Measurements from ENCODE around the gene PDCD11. TPM values are rescaled to one million over a fixed set of nuclear protein-coding genes. Genes with fewer than 3 reads are reported as not detected.

The PDCD11 gene
- total and polyA plus RNA-seq, 2 experiments from 2014 or later: 14.8 to 15.5 TPM

DNA sequence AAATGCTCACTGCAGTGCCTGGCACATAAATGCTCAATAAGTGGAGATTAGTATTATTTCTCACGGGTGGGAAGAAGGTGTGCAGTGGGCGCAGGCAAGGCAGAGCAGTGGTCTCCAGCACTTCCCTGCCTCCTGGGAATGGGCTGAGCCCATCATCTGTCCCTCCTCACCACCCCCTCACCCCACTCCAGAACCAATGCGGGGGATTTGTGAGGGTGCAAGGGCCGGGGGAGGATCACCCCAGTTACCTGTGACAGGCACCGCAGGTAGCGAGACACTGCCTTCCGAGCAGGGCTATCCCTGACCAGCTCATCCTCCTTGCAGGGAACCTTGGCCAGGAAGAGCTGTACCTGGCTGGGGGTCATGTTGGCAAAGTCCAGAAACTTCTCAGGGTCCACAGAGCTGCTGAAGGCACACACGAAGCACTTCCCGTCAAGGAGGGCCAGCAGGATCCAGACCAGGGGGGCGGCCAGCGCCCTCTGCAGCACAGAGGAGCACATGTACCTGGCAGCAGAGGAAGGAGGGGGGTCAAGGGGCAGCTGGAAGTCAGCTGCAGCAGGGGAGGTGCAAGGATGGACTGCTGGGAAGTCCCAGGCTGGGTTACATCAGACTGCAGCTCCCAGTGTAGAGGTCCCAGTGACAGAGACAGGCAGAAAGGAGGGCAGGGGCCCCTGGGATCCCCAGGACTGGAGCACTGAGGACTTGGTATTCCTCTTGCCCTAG is 79.8 kb downstream of the PDCD11 start:
- H3K9me3 ChIP-seq (ENCODE audit: low read depth): no peaks in the 10 kb centered on the region
- H2AFZ ChIP-seq: no peak overlapping the region
- no peak for DNase-seq (ENCODE audit: low spot score)
- H3K4me3 ChIP-seq: no peak overlapping the region
- TF ChIP-seq, protein P1, sequence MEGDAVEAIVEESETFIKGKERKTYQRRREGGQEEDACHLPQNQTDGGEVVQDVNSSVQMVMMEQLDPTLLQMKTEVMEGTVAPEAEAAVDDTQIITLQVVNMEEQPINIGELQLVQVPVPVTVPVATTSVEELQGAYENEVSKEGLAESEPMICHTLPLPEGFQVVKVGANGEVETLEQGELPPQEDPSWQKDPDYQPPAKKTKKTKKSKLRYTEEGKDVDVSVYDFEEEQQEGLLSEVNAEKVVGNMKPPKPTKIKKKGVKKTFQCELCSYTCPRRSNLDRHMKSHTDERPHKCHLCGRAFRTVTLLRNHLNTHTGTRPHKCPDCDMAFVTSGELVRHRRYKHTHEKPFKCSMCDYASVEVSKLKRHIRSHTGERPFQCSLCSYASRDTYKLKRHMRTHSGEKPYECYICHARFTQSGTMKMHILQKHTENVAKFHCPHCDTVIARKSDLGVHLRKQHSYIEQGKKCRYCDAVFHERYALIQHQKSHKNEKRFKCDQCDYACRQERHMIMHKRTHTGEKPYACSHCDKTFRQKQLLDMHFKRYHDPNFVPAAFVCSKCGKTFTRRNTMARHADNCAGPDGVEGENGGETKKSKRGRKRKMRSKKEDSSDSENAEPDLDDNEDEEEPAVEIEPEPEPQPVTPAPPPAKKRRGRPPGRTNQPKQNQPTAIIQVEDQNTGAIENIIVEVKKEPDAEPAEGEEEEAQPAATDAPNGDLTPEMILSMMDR (IDR thresholded peaks at IDR 0.05; ENCODE audit: poor library complexity): no peak
- TF ChIP-seq EZH2 (IDR thresholded peaks at IDR 0.05; ENCODE audit: borderline replicate concordance): no peak
- WGBS (ENCODE audit: low lambda C conversion rate, missing lambda C conversion rate): 64% methylated on average over 11 of the region's 11 CpGs
- no peaks in the 10 kb centered on the region for H3K36me3 ChIP-seq (replicated peaks; ENCODE audit: insufficient read depth, low read depth)
- H3K4me2 ChIP-seq: no peak overlapping the region
- H3K79me2 ChIP-seq: no peaks in the 10 kb centered on the region
- H3K27me3 ChIP-seq: no peaks in the 10 kb centered on the region
- no peak overlapping the region for H3K27ac ChIP-seq
- H4K20me1 ChIP-seq (ENCODE audit: insufficient read depth, poor library complexity, severe bottlenecking): no peaks in the 10 kb centered on the region
- no peaks in the 10 kb centered on the region for H3K4me1 ChIP-seq (ENCODE audit: insufficient read depth)
- no peaks in the 10 kb centered on the region for H3K9me2 ChIP-seq (replicated peaks; ENCODE audit: insufficient read depth)

DNA sequence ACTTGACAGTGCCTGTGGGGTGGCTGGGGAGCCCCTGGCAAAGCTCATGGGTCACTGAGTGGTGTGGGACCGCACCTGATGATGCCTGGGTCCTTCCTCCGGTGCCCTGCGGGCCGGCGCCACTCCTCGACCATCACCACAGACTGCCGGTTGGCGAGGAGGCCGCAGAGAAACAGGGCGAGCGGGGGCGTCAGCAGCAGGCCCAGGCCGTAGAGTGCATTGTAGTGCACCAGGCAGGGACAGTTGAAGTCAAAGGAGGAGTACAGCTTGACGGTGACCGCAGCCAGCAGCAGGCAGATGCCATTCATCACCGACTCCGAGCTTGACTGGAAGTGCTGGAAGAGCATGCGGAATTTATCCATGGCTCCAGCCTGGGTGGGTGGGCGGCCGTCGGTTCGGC is 82.2 kb downstream of the PDCD11 start:
- H3K79me2 ChIP-seq: no peaks in the 10 kb centered on the region
- H3K27me3 ChIP-seq: no peaks in the 10 kb centered on the region
- H2AFZ ChIP-seq: no peak overlapping the region
- H3K9me3 ChIP-seq (ENCODE audit: low read depth): no peaks in the 10 kb centered on the region
- WGBS (ENCODE audit: low lambda C conversion rate, missing lambda C conversion rate): 94% methylated on average over 20 of the region's 22 CpGs
- H3K9me2 ChIP-seq (replicated peaks; ENCODE audit: insufficient read depth): no peaks in the 10 kb centered on the region
- H4K20me1 ChIP-seq (ENCODE audit: insufficient read depth, poor library complexity, severe bottlenecking): no peaks in the 10 kb centered on the region
- no peak overlapping the region for H3K27ac ChIP-seq
- no peak for TF ChIP-seq EZH2 (IDR thresholded peaks at IDR 0.05; ENCODE audit: borderline replicate concordance)
- TF ChIP-seq, protein P1 (IDR thresholded peaks at IDR 0.05; ENCODE audit: poor library complexity): no peak
- TF ChIP-seq EZH2phosphoT487 (IDR thresholded peaks at IDR 0.05; ENCODE audit: low read depth, severe bottlenecking, unreplicated experiment): no peak
- DNase-seq (ENCODE audit: low spot score): no peak
- H3K36me3 ChIP-seq (replicated peaks; ENCODE audit: insufficient read depth, low read depth): no peaks in the 10 kb centered on the region
- H3K4me2 ChIP-seq: no peak overlapping the region
- no peak overlapping the region for H3K4me3 ChIP-seq
- H3K4me1 ChIP-seq (ENCODE audit: insufficient read depth): no peaks in the 10 kb centered on the region

DNA sequence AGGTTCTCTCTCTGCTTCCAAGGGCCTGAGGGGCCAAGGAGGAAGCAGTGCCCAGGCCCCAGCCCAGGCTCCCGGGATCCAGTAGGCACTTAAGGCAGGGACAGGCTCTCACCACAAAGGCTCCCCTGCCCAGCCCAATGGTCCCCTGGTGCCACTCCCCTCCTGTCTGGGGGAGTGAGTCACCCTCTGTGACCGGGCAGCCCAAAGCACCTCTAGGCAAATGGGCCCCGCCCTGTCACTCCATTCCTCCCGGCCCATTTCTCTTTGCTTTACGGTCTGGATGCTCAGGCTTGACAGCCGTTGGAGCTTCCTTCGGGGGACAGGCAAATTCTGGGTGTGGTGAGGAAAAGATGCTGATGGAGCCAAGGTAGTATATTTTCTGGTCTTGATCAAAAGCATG is 82.7 kb downstream of the PDCD11 start, which contains the start of gene CALHM3:
Gene CALHM3, minus strand, starts transcription at position 106 of the 400 bp plus-strand sequence. CDS start 208 bp downstream, outside the sequence.
- H2AFZ ChIP-seq: no peak within 1 kb of the TSS
- no peak within 1 kb of the TSS for H3K4me3 ChIP-seq
- H3K27me3 ChIP-seq: no peaks in the 10 kb centered on the region
- H3K27ac ChIP-seq: no peak within 1 kb of the TSS
- H3K36me3 ChIP-seq (replicated peaks; ENCODE audit: insufficient read depth, low read depth): no peaks in the 10 kb centered on the region
- H3K79me2 ChIP-seq: no peaks in the 10 kb centered on the region
- no peak for DNase-seq (ENCODE audit: low spot score)
- no peak for TF ChIP-seq EZH2 (IDR thresholded peaks at IDR 0.05; ENCODE audit: borderline replicate concordance)
- no peak for TF ChIP-seq EZH2phosphoT487 (IDR thresholded peaks at IDR 0.05; ENCODE audit: low read depth, severe bottlenecking, unreplicated experiment)
- TF ChIP-seq, protein P1 (IDR thresholded peaks at IDR 0.05; ENCODE audit: poor library complexity): no peak
- no peak within 1 kb of the TSS for H3K4me2 ChIP-seq
- no peaks in the 10 kb centered on the region for H3K9me3 ChIP-seq (ENCODE audit: low read depth)
- 63% methylated on average over 7 of the region's 7 CpGs for WGBS (ENCODE audit: low lambda C conversion rate, missing lambda C conversion rate)
- no peaks in the 10 kb centered on the region for H4K20me1 ChIP-seq (ENCODE audit: insufficient read depth, poor library complexity, severe bottlenecking)
- no peaks in the 10 kb centered on the region for H3K4me1 ChIP-seq (ENCODE audit: insufficient read depth)
- no peaks in the 10 kb centered on the region for H3K9me2 ChIP-seq (replicated peaks; ENCODE audit: insufficient read depth)
